Measurements from ENCODE around the gene TOMM20. TPM values are rescaled to one million over a fixed set of nuclear protein-coding genes. Genes with fewer than 3 reads are reported as not detected.

The TOMM20 gene
- polyA plus RNA-seq, 4 donors: 173 to 225 (median 207) TPM

DNA sequence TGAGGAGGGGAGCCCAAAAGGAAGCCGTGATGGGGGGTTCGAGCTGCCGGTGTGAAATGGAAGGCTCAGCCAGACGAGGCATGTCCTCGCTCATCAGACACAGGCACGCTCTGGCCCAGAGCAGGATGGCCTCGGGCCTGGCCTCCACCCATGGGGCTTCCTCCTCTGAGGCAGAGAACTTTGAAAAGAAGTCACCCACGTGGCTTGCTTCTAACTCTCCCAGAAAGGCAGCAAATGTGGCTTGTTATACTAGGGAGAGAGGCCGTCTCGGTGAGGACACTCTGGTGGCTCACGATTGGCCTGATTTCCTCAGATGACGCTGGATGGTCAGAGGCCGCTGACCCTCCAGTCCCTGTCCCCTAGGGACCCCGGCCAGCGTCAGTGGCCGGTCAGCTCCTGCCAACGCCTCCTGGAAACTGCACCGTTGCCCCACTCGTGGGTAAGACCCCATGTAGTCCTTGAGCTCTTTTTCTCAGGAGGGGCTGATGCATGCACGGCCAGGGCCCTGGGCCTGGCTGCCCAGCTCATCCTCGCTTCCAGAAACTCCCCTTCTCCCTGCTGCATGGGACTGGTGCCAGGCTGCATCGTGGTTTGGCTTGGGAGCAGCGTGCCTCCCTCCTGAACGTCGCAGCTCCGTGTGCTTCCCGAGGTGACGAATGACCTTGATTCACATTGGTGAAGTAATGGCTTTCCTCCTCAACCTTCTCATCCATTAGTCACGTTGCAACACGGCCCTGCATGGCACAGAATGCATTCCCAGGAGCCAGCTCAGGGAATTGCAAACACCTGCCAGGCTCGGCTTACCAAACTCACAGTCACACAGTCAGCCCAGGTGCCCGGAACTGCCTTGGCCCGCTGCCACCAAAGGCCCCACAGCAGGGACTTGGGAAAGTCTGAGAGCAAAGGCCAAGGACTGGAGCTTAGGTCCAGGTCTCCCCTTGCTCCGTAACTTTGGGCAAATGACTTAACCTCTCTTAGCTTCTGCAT, 58.8 kb downstream of the TOMM20 start:
- no peak for DNase-seq (ENCODE audit: low read depth in 4 of 4, low spot score in 2 of 4)

DNA sequence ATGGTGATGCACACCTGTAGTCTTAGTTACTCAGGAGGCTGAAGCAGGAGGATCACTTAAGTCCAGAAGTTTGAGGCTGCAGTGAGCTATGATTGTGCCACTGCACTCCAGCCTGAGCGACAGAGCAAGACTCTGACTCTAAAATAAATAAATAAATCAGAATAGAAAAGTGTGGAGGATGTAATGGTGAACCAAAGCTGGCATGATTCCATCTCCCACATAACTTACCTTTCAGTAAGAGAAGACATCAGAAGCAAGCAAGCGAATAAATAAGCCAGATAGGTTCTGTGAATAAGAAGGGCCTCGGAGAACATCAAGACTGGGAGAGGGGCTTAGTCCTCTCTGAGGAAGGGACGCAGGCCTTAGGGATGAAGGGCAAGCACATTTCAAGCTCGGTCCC, 59.5 kb downstream of the TOMM20 start:
- DNase-seq (ENCODE audit: low read depth in 4 of 4, low spot score in 2 of 4): no peak

DNA sequence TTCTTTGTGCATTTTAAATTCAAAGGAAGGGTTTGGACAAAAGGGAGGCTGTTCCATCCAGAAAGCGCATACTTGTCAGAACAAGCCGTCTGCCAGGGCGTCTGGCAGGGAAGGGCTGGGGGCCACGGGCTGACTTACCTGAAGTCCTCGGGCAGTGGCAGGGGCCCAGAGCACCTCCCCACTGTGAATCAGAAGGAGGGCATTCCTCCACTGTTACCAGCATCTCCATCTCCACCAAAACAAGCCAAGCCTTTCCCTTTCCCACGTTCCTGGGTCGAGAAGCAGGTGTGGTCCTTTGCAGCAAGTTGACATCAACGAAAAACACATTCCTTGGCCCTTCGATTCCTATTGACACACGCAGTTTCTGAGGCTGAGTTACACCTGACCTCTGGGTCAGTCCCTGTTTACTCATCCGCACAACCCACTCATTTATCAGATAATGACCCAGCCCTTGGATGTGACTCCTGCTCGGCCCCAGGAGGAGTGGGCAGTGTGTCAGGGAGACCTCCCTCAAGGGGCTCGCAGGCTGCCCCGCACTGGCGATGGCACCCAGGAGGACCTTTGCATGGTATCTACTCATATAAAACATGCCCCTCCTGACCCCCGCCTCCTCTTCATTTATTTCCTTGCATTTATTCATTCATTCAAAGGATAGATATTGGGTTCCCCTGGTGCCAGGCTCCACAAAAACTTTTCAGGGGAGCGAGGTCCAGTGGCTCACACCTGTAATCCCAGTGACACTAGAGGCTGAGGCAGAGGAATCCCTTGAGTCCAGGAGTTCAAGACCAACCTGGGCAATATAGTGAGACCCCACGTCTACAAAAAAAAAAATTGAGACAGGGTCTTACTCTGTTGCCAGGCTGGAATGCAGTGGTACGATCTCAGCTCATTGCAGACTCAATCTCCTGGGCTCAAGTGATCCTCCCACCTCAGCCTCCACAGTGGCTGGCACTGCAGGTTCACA, 60.2 kb downstream of the TOMM20 start:
- no peak for DNase-seq (ENCODE audit: low read depth in 4 of 4, low spot score in 2 of 4)

DNA sequence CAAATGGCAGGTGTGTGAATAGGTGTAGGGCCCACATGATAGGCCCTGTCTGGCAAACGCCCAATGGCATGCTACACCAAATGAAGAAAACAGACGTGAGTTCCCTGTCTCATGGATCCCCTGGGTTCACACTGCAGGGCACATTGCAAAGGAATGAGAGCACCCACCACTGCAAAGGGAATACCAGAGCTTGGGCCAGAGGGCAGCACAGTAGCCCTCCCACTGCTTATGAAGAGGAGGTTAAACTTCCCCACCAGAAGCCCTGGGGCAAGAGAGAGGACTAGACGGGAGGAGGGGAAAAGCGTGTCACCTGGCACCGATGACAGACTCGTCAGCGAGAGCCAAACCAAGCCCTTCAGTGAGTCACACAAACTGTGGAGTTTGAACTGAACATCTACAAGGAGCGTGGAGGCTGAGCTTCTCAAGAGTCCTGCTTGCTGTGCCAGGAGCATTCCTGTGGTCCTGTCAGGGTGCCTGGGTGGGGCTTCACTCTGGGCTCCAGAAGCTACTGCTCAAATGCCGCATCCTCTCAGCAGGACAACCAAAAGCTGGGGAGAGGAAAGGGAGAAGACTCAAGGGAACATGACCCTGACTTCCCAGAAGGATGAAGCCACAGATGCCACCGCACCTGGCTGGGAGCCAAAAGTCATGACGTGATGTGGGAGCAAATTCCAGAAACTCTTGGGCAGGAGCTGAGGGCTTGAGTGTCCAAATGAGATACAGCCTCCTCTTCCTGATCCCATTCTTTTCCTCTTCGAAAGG, 61.1 kb downstream of the TOMM20 start:
- DNase-seq (ENCODE audit: low read depth in 4 of 4, low spot score in 2 of 4): no peak

DNA sequence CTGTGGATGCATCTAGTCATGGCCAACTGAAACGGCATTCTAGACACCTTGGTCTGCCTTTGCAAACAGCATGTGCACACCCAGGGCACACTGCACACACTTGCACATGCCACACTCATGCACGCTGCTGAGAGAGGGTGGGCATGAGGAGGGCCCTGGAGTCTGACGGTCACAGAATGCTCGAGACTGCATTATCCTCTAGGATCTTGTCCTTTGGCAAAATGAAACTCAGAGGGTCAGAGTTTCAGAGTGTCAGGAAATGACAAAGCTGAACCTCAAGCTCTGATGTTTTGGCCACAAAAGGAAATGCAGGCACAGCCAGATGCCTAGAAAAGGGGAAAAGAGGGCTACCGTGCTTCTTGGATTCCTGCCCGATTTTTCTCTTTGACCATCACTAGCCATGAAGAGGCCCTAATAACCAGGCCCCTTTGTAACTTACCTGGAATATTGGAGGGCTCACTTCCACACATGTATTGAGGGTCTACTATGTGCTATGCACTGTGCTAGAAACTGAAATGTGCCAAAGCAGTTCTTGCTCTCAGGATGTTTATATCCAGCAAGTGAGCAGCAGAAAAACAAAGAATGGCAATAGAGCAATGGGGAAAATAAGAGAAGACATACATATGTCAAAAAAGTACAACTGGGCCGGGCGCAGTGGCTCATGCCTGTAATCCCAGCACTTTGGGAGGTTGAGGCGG, 65.4 kb downstream of the TOMM20 start:
- DNase-seq (ENCODE audit: low read depth in 4 of 4, low spot score in 2 of 4): no peak

DNA sequence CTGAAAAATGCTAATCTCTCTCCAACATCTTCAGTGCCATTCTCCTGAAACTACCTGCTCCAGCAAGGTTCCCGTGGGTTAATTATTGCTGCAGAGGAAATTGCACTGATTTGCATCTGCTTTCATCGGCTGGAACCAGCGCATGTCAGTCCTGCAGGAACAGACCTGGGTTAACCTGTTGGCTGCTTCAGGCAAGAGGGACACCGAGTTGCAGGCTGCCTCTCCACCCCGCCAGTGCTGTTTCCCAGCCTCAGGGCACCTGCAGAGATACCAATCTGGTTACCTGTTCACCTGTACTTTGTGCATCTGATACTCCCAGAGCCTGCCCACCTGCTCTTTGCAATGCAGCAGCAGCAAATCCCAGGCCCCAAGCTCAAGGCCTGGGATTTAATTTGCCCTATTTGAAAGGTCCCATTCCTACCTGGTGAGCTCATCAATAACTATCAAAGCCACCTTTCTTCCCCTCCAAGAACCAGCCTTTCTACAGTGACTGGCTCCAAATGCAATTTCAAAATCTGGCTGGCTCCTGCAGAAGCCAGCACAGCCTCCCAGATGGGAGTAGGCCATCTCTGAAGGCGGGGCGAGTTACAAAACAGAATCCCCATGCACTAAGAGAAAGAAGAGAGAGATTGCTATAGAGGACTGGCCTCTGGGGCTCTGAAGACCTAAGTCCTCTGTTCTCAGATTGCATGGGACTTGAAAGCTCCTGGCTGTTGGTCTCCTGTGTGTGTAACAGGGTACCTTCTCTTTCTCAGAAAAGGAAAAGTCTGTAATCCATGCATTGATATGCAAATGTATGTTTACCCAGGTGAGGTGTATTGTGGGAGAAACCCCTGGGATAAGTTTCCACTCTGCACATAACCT, 67.8 kb downstream of the TOMM20 start:
- no peak for DNase-seq (ENCODE audit: low read depth in 4 of 4, low spot score in 2 of 4)

Other genes starting within 250 kb of the TOMM20 start
- gene RBM34, start 32.4 kb upstream of the TOMM20 start, polyA plus RNA-seq (ENCODE audit: insufficient read length in 4 of 4): 10 to 100 TPM; 63.6 to 77.0 (median 73.6) TPM
- 10 to 100 TPM; 44.0 to 59.6 (median 49.4) TPM for gene ARID4B, start 199.3 kb upstream of the TOMM20 start, polyA plus RNA-seq (ENCODE audit: insufficient read length in 4 of 4)
- 10 to 100 TPM; 47.7 to 61.1 (median 57.2) TPM for gene GGPS1, start 199.7 kb upstream of the TOMM20 start, polyA plus RNA-seq (ENCODE audit: insufficient read length in 4 of 4)
- gene TBCE, start 238.6 kb upstream of the TOMM20 start, polyA plus RNA-seq (ENCODE audit: insufficient read length in 4 of 4): 10 to 100 TPM; 47.6 to 60.3 (median 52.3) TPM